DND-41 (cell line): ENCODE data around the gene CFAP61.

Source experiments
- ATAC-seq: fragments of 200-7000 bp; cut with Tn5 transposase; 3 replicates; pipeline ENCODE4 v1.9.1; 2021; ENCODE audit warnings: low read depth; ENCODE audit not compliant: insufficient read depth
- DNase-seq: peaks from one replicate; pipeline ENCODE4 v3.0.0-alpha.2; 2020
- H2AFZ ChIP-seq: 2 replicates; pipeline ENCODE4 v1.6.0; 2012; ENCODE audit warnings: low read depth, low read length
- H3K27ac ChIP-seq: 2 replicates; pipeline ENCODE4 v1.5.1; 2012; ENCODE audit warnings: low read length, inconsistent platforms
- H3K27me3 ChIP-seq: fragments of 200-600 bp; sonication (generic); 2 replicates; pipeline ENCODE4 v1.6.0; 2012; ENCODE audit warnings: low read length, mild to moderate bottlenecking, inconsistent platforms; ENCODE audit not compliant: insufficient read depth, poor library complexity
- H3K36me3 ChIP-seq: 2 replicates; pipeline ENCODE4 v1.5.1; 2012; ENCODE audit warnings: low read length, inconsistent platforms; ENCODE audit not compliant: insufficient read depth
- H3K4me1 ChIP-seq: 2 replicates; pipeline ENCODE4 v1.5.1; 2012; ENCODE audit warnings: mild to moderate bottlenecking, low read length; ENCODE audit not compliant: insufficient read depth
- H3K4me2 ChIP-seq: 2 replicates; pipeline ENCODE4 v1.6.0; 2012; ENCODE audit warnings: mild to moderate bottlenecking, moderate library complexity, low read length, inconsistent platforms; ENCODE audit not compliant: insufficient read depth
- H3K4me3 ChIP-seq, 2 experiments: fragments of 200-600 bp in 1 of 2; shearing (Covaris generic) in 1 of 2; 2 replicates each; pipeline ENCODE4 v1.5.1; 2012 to 2016; ENCODE audit warnings: inconsistent platforms in 2 of 2, low read length in 2 of 2, mild to moderate bottlenecking in 2 of 2, low read depth in 1 of 2, moderate library complexity in 1 of 2
- H3K79me2 ChIP-seq: 2 replicates; pipeline ENCODE4 v1.6.0; 2012; ENCODE audit warnings: low read length, inconsistent platforms; ENCODE audit not compliant: insufficient read depth
- H3K9ac ChIP-seq: 2 replicates; pipeline ENCODE4 v1.6.0; 2012; ENCODE audit warnings: low read depth, mild to moderate bottlenecking, inconsistent platforms, low read length, moderate library complexity
- H3K9me3 ChIP-seq: 2 replicates; pipeline ENCODE4 v1.5.1; 2012; ENCODE audit warnings: low read length, moderate library complexity, mild to moderate bottlenecking, inconsistent platforms; ENCODE audit not compliant: insufficient read depth, severe bottlenecking
- H4K20me1 ChIP-seq: 2 replicates; pipeline ENCODE4 v1.6.0; 2012; ENCODE audit warnings: low read length; ENCODE audit not compliant: insufficient read depth
- EZH2 ChIP-seq: IDR thresholded peaks from 3 replicates; pipeline ENCODE4 v1.6.1; 2012; ENCODE audit warnings: borderline replicate concordance, low read depth, mild to moderate bottlenecking, moderate library complexity, low read length, inconsistent platforms; ENCODE audit not compliant: severe bottlenecking
- TF ChIP-seq, protein P1 (sequence below): IDR thresholded peaks from 2 replicates; pipeline ENCODE4 v1.5.1; 2012; ENCODE audit warnings: borderline replicate concordance, low read length, moderate library complexity, mild to moderate bottlenecking; ENCODE audit not compliant: poor library complexity, severe bottlenecking; ENCODE audit errors: extremely low read depth

The CFAP61 gene

DNA sequence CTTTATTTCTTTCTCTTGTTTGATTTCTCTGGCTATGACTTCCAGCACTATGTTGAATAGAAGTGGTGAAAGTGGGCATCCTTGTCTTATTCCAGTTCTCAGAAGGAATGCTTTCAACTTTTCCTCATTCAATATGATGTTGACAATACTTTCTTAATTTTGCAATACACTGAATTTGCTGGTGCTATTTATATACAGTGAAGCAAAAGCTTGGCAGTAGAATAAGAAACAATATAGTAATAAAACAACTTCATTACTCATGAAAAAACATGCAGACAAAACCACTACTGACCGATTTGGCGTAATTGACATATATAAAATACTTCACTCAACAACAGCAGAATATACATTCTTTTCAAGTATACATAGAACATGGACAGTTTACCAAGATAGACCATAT lies 96.4 kb downstream of the CFAP61 start:
- H3K36me3 ChIP-seq, result no peaks in the 10 kb centered on the region
- no peak overlapping the region for H2AFZ ChIP-seq
- no peak overlapping the region for H3K4me3 ChIP-seq
- peaks cover 10% of the 10 kb centered on the region for H3K9me3 ChIP-seq
- TF ChIP-seq, protein P1, sequence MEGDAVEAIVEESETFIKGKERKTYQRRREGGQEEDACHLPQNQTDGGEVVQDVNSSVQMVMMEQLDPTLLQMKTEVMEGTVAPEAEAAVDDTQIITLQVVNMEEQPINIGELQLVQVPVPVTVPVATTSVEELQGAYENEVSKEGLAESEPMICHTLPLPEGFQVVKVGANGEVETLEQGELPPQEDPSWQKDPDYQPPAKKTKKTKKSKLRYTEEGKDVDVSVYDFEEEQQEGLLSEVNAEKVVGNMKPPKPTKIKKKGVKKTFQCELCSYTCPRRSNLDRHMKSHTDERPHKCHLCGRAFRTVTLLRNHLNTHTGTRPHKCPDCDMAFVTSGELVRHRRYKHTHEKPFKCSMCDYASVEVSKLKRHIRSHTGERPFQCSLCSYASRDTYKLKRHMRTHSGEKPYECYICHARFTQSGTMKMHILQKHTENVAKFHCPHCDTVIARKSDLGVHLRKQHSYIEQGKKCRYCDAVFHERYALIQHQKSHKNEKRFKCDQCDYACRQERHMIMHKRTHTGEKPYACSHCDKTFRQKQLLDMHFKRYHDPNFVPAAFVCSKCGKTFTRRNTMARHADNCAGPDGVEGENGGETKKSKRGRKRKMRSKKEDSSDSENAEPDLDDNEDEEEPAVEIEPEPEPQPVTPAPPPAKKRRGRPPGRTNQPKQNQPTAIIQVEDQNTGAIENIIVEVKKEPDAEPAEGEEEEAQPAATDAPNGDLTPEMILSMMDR, result no peak
- no peak for TF ChIP-seq EZH2
- H3K9ac ChIP-seq, result no peak overlapping the region
- H3K4me1 ChIP-seq, result no peaks in the 10 kb centered on the region
- ATAC-seq (no peak), DNase-seq (no peak)
- H3K27ac ChIP-seq, result no peak overlapping the region
- no peak overlapping the region for H3K4me2 ChIP-seq
- no peaks in the 10 kb centered on the region for H3K27me3 ChIP-seq
- H4K20me1 ChIP-seq, result no peaks in the 10 kb centered on the region
- H3K79me2 ChIP-seq, result no peaks in the 10 kb centered on the region

DNA sequence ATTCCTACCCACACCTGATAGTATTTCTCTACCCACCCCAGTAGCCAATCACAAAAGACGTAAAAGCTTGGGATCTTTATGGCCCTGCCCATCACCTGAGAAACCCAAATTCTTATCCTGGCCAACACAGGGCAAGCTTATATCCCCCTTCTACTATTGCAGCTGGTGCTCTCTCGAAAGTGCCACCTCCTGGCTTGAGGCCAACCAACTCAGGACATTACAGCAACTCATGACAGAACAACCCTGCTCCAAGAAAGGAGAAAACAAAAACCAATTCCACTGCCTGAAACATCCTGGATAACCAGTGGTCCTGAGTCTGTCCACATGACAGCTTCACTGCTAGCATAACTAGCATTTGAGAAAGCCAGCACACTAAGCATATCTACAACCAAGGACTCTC lies 97.9 kb downstream of the CFAP61 start:
- H3K36me3 ChIP-seq, result no peaks in the 10 kb centered on the region
- H3K27me3 ChIP-seq, result no peaks in the 10 kb centered on the region
- H3K9me3 ChIP-seq, result peaks cover 9% of the 10 kb centered on the region
- no peak overlapping the region for H3K4me3 ChIP-seq
- H3K79me2 ChIP-seq, result no peaks in the 10 kb centered on the region
- no peak overlapping the region for H3K27ac ChIP-seq
- no peaks in the 10 kb centered on the region for H4K20me1 ChIP-seq
- no peaks in the 10 kb centered on the region for H3K4me1 ChIP-seq
- no peak overlapping the region for H3K9ac ChIP-seq
- ATAC-seq (no peak), DNase-seq (no peak)
- H3K4me2 ChIP-seq, result no peak overlapping the region
- TF ChIP-seq, protein P1, result no peak
- no peak for TF ChIP-seq EZH2
- H2AFZ ChIP-seq, result no peak overlapping the region

DNA sequence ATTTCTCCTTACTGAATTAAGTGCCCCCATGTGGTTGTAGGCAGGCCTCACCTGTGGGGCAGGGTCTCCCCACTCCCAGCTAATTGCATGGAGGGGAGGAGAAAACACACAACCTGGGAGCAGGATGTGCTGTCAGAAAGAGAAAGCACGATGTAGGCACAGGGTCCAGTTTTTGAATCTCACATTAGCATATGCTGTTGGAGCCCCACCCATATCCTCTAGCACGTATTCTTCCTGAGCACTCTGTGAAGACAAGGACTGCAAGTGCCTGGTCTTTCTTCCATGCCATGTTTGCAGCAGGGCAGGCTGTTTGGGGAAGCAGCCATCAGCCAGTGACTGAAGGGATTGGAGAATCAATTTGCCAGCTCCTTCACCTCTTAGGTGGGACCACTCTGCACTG lies 108.2 kb downstream of the CFAP61 start:
- Histone ChIP-seq H3K79me2 (no peaks in the 10 kb centered on the region), H3K36me3 (no peaks in the 10 kb centered on the region), H3K4me3 (no peak overlapping the region), H3K4me1 (no peaks in the 10 kb centered on the region), H3K27ac (no peak overlapping the region), H3K27me3 (peaks cover 4% of the 10 kb centered on the region), H2AFZ (no peak overlapping the region), H4K20me1 (no peaks in the 10 kb centered on the region), H3K4me2 (no peak overlapping the region), H3K9ac (no peak overlapping the region), H3K9me3 (no peaks in the 10 kb centered on the region)
- TF ChIP-seq EZH2, result no peak
- TF ChIP-seq, protein P1, result no peak
- ATAC-seq (no peak), DNase-seq (no peak)

DNA sequence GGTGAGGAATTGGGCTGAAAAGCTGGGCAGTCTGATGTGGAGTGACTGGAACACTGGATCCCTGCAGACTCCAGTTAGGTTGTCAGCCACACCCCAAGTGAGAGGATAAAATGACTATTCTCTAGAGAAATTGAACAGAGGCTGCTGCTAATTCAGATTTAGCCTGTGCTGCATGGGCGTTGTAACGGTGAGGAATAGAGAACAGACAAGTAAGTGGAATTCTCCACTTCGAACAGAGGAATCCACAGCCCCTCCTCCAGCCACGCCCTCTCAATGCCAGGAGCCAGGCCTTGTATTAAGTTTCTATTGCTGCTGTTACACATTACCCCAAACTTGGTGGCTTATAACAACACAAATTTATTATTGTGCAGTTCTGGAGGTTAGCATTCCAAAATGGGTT lies 109.3 kb downstream of the CFAP61 start:
- Histone ChIP-seq H3K4me2 (no peak overlapping the region), H3K9me3 (no peaks in the 10 kb centered on the region), H3K27me3 (peaks cover 4% of the 10 kb centered on the region), H3K79me2 (no peaks in the 10 kb centered on the region), H4K20me1 (no peaks in the 10 kb centered on the region), H3K4me3 (no peak overlapping the region), H3K36me3 (no peaks in the 10 kb centered on the region), H2AFZ (no peak overlapping the region), H3K27ac (no peak overlapping the region), H3K9ac (no peak overlapping the region), H3K4me1 (no peaks in the 10 kb centered on the region)
- DNase-seq (no peak), ATAC-seq (no peak)
- TF ChIP-seq EZH2, result no peak
- TF ChIP-seq, protein P1, result no peak
